Measurements from ENCODE around the gene MSL2.

DNA sequence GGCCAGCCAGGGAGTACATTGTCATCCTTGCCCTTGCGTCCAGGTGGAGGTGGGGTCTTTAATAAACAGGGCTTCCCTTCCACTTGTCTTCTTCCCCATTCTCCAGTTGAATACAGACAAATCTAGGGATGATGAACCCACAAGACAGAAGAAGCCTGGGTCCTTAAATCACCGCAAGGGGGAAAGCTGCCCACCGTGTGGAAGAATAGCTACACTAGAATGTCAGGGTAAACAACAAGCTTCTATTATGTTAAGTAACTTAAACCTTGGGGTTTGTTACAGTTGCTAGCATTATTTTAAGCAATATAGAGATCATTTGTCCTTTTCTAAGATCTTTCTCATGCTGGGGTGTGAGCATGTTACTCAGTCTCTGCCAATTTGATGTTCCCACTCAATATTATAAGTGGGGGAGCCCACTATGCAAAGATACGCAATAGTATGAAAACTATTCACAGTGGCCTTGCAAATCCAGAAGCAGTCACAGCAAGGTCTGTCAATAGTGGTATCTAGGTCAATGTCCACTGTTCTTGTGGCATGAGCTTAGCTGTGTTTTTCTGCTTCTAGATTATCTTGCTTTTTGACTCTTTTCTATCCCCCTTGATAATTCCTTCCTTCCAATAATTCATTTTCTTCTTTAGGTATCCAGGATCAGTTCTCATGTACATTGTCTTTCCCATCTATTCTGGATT is 42.0 kb upstream of the MSL2 start:
- TF ChIP-seq, protein P1, sequence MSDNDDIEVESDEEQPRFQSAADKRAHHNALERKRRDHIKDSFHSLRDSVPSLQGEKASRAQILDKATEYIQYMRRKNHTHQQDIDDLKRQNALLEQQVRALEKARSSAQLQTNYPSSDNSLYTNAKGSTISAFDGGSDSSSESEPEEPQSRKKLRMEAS (IDR thresholded peaks at IDR 0.05), result no peak
- TF ChIP-seq, protein P2, sequence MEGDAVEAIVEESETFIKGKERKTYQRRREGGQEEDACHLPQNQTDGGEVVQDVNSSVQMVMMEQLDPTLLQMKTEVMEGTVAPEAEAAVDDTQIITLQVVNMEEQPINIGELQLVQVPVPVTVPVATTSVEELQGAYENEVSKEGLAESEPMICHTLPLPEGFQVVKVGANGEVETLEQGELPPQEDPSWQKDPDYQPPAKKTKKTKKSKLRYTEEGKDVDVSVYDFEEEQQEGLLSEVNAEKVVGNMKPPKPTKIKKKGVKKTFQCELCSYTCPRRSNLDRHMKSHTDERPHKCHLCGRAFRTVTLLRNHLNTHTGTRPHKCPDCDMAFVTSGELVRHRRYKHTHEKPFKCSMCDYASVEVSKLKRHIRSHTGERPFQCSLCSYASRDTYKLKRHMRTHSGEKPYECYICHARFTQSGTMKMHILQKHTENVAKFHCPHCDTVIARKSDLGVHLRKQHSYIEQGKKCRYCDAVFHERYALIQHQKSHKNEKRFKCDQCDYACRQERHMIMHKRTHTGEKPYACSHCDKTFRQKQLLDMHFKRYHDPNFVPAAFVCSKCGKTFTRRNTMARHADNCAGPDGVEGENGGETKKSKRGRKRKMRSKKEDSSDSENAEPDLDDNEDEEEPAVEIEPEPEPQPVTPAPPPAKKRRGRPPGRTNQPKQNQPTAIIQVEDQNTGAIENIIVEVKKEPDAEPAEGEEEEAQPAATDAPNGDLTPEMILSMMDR (IDR thresholded peaks at IDR 0.05; ENCODE audit: control extremely low read depth in 1 of 3, insufficient read depth in 1 of 3, low read depth in 1 of 3, low read length in 3 of 3), result no peak
- TF ChIP-seq TAF1 (IDR thresholded peaks at IDR 0.05; ENCODE audit: low read depth, low read length), result no peak
- no peak for TF ChIP-seq TBP (IDR thresholded peaks at IDR 0.05; ENCODE audit: low read depth, low read length)
- TF ChIP-seq SIN3A (conservative IDR thresholded peaks at IDR 0.05 in 1 of 2, IDR thresholded peaks at IDR 0.05 in 1 of 2; ENCODE audit: low read depth in 1 of 2, low read length in 2 of 2), result no peak
- TF ChIP-seq POLR2AphosphoS5 (IDR thresholded peaks at IDR 0.05; ENCODE audit: low read depth, low read length), result no peak
- TF ChIP-seq, protein P3, sequence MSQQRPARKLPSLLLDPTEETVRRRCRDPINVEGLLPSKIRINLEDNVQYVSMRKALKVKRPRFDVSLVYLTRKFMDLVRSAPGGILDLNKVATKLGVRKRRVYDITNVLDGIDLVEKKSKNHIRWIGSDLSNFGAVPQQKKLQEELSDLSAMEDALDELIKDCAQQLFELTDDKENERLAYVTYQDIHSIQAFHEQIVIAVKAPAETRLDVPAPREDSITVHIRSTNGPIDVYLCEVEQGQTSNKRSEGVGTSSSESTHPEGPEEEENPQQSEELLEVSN (IDR thresholded peaks at IDR 0.05), result no peak
- no peak for TF ChIP-seq EGR1 (IDR thresholded peaks at IDR 0.05; ENCODE audit: borderline replicate concordance, low read depth, low read length)
- TF ChIP-seq POLR2A (IDR thresholded peaks at IDR 0.05; ENCODE audit: control extremely low read depth in 1 of 2, low read depth in 2 of 2, low read length in 2 of 2), result no peak
- TF ChIP-seq RAD21 (IDR thresholded peaks at IDR 0.05 in 1 of 2, conservative IDR thresholded peaks at IDR 0.05 in 1 of 2; ENCODE audit: low read depth in 2 of 2, low read length in 2 of 2), result peak in 1 of 2 experiments; percentile 4; a peak in 1 of 4 replicates
- TF ChIP-seq RXRA (IDR thresholded peaks at IDR 0.05; ENCODE audit: insufficient read depth, low read depth, low read length), result no peak
- no peak for TF ChIP-seq SUZ12 (IDR thresholded peaks at IDR 0.05; ENCODE audit: low read length)
- no peak for TF ChIP-seq EP300 (IDR thresholded peaks at IDR 0.05; ENCODE audit: borderline replicate concordance in 1 of 2, low read depth in 2 of 2, low read length in 2 of 2)
- TF ChIP-seq SP1 (IDR thresholded peaks at IDR 0.05; ENCODE audit: low read depth, low read length), result no peak
